HG03039 (cell line): ENCODE measurements around the gene SPINK4.

ENCODE experiments used
- ATAC-seq: cut with Tn5 transposase; IDR thresholded peaks from one replicate; pipeline ENCODE4 v1.9.1; 2021; ENCODE audit warnings: mild to moderate bottlenecking, moderate library complexity; ENCODE audit not compliant: unreplicated experiment

Gene SPINK4

GRCh38 chr9:33229359-33230114, 10.4 kb upstream of the SPINK4 start:
- ATAC-seq, result no peak

- ATAC-seq, result no peak
Observed at GRCh38 chr9:33230756-33231622, 9.0 kb upstream of the SPINK4 start.

DNA sequence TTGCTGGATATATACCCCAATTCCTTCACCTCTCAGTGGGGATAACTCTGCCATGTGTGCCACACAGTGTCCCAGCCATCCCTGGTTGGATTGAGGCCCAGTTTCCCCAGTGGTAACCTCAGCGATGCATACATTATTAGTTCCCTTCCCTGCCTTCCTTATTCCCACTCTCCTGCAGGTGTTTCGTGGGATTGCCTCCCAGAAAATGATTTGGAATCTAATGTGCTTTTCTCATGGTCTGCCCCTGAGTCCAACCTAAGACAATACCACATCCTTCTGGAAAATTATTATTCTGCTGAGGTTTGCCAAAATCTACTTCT, 8.4 kb upstream of the SPINK4 start:
- ATAC-seq, result no peak

GRCh38 chr9:33232815-33233214, 7.2 kb upstream of the SPINK4 start:
- ATAC-seq, result no peak

DNA sequence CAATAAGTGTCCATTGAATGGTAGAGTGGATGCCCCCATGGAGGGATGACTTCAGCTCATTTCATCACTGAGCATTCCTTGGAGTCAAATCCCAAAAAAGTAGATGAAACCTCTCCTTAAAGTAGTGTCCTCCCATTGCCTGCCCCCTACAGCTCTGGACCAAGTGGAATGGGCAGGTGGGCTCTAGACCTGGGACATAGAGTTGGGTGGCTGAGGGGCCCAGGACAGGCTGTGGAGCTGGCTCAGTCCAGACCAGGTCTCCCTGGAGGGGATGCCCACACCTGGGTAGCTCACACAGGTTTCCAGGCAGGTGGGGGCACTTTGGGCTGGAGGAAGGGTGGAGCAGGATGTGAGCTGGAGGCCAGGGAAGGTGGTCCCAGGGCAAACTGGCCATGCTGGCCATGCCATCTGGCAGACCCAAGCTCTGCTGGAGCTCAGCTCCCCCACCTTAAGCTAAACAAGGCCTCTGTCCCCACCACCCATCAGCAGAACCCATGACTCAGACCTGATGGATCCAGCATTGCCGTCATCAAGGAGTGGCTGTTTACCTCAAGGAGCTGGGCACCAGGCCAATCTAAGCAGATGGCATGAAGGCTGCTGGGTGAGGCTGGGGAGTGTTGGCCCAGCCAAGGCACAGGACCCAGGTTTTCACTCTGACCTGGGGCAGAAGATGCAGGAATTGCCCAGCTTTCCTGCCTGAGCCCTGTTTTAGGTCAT, 6.2 kb upstream of the SPINK4 start:
- ATAC-seq, result no peak

GRCh38 chr9:33234511-33235467, 5.2 kb upstream of the SPINK4 start:
- ATAC-seq, result no peak

- ATAC-seq, result no peak
Observed at GRCh38 chr9:33236571-33236970, 3.4 kb upstream of the SPINK4 start.

- ATAC-seq, result no peak
Observed at GRCh38 chr9:33241298-33241697, 1.3 kb downstream of the SPINK4 start.

- no peak for ATAC-seq
Observed at GRCh38 chr9:33242609-33243134, 2.7 kb downstream of the SPINK4 start.

GRCh38 chr9:33244137-33244784, 4.3 kb downstream of the SPINK4 start:
- ATAC-seq, result no peak

- ATAC-seq, result no peak
Observed at GRCh38 chr9:33245341-33245740, 5.4 kb downstream of the SPINK4 start.

DNA sequence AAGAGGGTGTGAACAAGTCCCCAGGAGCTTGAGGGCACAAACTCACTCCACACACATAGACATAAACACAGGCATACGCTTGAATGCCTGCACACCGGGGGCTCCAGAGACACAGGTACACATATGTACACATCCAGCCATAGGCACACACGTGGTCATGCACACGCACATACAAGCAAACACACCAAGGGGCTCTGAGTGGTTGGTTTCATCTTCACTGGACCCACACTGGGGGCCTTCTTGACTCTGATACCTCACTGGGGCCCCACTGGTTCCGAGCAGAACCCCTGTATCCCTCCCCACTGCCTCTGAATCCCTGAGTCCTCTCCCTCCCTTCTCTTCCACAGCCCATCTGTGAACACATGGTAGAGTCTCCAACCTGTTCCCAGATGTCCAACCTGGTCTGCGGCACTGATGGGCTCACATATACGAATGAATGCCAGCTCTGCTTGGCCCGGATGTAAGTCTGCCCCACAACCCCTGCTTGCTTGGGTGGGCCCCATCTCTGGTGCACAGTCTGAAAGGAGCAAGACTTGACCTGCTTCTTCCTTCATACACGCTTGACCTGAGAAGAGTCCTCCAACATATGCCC, 6.4 kb downstream of the SPINK4 start:
- no peak for ATAC-seq

GRCh38 chr9:33248606-33249005, 8.6 kb downstream of the SPINK4 start:
- no peak for ATAC-seq

DNA sequence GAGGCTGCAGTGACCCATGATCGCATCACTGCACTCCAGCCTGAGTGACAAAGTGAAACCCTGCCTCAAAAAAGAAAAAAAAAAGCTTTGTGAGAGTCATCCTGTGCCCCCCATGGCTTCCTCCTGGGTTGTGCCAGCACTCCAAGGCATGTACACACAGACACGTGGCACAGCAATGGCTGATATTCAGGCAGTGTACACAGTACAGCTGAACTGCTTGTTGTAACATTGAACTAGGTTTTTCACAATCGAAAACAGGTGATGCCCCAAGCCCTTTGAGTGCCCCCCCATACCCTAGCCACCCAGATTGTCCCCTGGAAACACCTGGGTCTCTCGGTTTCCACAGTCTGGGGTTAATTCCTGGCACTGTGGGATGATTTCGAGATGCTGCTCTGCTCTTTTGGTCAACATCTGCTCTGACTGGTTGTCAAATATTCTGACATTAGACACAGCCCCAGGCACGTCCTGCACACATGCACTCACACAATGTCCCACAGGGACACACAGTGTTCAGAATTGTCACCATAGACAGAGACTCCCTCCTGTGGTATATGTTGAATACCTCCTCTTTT, 9.2 kb downstream of the SPINK4 start:
- ATAC-seq, result no peak

DNA sequence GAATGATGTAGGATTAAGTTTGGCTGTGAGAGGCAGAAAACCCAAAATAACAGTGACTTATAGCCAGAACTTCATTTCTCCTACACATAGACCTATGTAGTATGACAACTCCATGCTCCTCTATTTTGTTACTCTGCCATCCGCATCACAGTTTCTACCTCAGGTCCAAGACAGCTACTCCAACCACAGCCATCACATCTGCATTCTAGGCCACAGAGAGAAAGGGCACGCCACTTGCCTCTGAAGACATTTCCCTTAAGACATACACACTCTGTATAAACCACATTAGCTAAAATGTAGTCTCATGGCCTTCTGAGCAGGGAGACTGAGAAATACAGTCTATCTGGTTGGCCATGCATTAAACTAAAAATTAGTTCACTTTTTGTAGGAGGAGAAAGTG, 10.0 kb downstream of the SPINK4 start:
- no peak for ATAC-seq

DNA sequence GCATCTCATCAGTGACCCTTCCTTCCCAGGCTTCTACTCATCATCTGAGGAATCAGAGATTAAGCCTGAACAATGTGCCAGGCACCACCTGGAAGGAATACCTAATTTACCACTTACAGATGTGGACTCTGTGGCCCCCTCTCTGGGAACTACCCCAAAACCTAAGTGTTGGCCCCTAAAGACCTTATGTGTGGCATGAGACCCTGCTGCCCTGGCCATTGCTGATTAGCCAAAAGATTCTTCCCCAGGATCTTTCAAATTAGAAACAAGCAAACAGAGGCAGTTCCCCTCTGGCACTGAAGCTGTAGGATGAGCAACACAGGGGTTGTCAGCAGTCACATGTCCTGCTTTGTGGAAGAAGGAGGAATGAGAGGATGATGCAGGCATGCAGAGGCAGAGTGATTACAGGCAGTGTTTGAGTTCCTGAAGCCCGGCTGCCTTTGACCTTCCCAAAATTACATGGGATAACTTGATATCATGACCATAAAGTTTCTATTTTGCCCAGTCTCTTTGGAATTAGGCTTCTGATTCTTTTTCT, 10.6 kb downstream of the SPINK4 start:
- no peak for ATAC-seq

- no peak for ATAC-seq
Observed at GRCh38 chr9:33254211-33254610, 14.2 kb downstream of the SPINK4 start.

DNA sequence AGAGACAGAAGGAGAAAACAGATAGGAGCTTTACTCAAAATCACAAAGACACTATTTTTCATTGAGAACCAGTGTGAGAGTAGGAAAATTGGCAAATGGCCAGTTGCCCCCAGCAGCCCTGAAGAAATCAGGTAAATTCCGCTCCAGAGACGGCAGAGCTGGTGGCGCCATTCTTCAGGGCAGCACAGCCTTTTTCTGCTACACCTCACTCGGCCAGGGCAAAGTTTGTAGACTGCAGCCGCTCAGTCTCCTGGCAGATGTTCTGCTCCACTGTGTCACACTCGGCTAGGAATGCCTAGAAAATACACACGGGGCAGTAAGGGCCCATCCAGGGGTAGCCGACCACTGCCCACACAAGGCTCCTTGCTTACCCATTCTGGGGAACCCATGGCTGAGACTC, 15.0 kb downstream of the SPINK4 start:
- ATAC-seq, result no peak

DNA sequence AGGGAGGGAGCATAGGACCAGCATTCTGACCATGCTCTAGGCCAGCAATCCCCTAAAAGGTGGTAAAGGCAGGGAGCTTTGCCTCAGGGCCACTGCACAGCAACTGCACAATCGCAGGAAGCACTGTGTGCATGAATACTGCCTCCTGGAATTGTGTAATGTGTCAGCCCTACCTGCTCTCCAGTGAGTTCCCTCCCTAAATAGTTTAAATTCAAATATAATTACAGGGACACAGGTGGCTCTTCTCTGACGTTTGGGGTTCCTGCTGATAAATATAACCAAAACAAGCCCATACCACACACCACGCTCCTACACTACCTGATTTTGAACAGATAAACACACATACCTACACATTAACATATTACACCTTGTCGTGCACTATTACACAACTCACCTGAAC, 15.5 kb downstream of the SPINK4 start:
- no peak for ATAC-seq
